GM12874 (cell line): ENCODE results near the gene SMARCD2.
"Not testable (repeated sequence)": the region's sequence is repeated elsewhere in the genome, so short reads cannot be mapped to it uniquely, and the experiment has no call there.

Experiments used
- TF ChIP-seq, protein P1 (sequence below): IDR thresholded peaks from 2 replicates; pipeline ENCODE4 v1.5.1; 2011; ENCODE audit warnings: low read depth, mild to moderate bottlenecking, control low read depth, low read length, moderate library complexity; ENCODE audit not compliant: insufficient read depth

The SMARCD2 gene

DNA sequence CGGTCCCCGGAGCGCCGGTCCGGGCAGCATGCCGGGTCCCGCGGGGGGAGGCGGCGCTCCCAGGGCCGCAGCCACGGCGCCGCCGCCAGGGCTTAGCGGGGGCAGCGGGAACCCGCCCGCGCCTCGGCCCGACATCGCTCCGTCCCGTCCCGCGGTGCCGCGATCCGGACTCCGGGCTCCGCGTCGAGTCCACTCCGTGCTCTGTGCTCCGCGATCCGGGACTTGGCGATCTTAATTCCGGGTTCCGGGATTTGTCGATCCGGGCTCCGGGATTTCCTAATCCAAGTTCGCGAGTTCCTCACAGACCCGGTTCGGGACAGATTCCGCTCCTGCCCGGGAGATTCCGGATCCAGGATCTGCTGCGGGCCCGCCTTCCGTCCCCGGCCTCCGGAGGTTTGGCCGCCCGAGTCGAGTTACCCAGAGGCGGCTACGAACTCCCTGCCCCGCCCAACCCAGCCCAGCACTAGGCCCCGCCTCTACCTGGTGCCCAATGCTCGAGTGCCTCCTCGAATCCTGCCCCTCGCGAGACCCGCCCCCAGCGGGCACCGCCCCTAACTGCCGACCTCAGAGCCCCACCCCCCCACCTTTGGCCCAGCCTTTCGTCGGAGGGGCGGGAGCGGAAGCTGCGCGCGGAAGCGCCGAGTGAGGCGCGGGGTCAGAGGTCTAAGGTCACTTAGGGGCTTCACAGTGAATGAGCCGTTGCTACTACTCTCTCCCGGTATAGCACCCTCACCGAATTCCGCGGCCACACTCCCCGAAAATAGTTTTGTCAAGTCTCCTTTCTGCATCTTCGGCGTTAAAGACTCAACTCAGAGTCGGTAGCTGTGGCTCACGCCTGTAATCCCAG, at the start of gene SMARCD2:
TSS of gene SMARCD2 (minus strand) at position 146 of the 847 bp plus-strand sequence. CDS start at position 135, 11 bp downstream.
- TF ChIP-seq, protein P1, sequence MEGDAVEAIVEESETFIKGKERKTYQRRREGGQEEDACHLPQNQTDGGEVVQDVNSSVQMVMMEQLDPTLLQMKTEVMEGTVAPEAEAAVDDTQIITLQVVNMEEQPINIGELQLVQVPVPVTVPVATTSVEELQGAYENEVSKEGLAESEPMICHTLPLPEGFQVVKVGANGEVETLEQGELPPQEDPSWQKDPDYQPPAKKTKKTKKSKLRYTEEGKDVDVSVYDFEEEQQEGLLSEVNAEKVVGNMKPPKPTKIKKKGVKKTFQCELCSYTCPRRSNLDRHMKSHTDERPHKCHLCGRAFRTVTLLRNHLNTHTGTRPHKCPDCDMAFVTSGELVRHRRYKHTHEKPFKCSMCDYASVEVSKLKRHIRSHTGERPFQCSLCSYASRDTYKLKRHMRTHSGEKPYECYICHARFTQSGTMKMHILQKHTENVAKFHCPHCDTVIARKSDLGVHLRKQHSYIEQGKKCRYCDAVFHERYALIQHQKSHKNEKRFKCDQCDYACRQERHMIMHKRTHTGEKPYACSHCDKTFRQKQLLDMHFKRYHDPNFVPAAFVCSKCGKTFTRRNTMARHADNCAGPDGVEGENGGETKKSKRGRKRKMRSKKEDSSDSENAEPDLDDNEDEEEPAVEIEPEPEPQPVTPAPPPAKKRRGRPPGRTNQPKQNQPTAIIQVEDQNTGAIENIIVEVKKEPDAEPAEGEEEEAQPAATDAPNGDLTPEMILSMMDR, result no peak

DNA sequence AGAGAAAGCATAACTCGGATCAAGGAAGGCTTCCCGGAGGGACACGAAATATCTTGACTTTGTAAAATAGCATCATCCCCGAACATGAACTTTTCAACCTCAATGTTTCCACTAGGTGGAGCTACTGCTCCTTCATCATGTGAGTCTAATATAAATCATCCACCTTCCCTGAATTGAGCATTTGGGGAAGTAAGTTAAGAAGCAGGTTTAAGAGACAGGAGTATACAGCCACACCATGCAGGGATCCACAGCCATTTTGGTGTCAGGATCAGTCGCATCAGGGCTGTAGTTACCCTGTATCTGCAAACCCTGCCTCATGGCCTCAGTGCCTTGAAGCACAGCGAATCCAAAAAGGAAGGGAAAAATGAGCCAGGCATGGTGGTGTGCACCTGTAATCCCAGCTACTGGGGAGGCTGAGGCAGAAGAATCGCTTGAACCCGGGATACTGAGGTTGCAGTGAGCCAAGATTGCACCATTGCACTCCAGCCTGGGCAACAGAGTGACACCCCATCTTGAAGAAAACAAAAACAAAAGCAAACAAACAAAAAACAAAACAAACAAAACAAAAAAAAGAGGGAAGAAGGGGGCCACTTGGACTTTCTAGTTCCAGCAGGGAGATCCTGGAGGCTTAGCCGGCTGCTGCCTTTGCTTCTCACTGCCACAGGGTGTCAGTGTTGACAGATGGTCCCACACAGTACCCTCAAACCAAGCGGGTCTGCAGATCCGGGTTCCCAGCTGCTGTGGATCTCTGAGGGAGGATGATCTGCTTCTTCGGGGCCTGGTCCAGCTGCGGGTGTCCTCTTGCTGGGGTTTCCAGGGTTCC, 46.8 kb upstream of the SMARCD2 start:
- TF ChIP-seq, protein P1, result peak; percentile 46

DNA sequence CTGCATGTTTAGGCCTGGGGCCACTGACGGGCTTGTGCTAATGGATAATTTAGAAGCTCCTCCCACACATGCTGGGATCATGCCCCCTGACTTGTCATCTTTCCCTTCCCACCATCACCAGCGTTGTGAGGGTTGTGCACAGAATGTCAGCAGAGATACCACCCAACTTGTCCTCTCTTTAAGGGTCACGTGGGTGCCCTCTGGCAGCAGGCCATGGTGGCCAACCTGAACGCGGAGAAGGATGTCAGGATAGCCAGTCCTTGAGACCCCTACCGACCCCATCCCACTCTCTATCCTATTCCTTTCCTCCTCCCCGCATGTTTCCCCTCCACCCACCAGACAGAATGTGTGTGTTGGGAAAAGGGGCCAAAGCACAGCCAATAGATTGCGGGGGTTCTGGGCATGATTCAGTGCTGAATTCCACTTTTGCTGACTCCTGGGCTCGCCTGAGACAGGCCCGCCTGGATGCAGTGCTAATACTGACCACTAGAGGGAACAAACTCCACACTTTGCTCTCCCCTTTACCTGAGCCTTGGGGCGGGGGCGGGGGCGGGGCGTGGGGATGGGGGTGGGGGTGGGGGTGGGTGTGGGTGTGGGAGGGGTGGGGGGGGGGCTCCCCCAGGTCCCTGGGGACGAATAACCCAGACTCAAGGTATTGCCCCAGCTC, 39.6 kb upstream of the SMARCD2 start, which contains the start of gene GH2:
TSS of gene GH2 (minus strand) at position 10 of the 667 bp plus-strand sequence. CDS start 143 bp downstream, outside the sequence.
- TF ChIP-seq, protein P1, result peak; percentile 81

DNA sequence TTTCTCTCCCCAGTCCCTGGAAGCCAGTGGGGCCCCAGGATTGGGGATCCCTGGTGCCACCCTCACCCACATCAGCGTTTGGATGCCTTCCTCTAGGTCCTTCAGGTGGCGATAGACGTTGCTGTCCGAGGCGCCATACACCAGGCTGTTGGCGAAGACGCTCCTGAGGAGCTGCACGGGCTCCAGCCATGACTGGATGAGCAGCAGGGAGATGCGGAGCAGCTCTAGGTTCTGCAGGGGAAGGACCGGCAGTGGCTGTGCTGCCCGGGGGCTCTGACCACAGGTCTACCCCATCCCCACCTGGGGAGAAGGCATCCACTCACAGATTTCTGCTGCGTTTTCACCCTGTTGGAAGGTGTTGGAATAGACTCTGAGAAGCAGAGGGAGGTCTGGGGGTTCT, 38.2 kb upstream of the SMARCD2 start:
- TF ChIP-seq, protein P1, result no peak

DNA sequence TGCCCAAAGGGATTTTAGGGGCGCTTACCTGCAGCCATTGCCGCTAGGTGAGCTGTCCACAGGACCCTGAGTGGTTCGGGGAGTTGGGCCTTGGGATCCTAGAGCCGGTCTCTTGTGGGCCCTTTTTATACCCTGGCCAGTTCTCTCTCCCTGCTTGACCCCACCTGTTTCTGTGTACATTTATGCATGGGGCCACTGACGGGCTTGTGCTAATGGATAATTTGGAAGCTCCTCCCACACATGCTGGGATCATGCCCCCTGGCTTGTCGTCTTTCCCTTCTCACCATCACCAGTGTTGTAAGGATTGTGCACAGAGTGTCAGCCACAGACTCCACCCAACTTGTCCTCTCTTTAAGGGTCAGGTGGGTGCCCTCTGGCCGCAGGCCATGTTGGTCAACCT, 31.1 kb upstream of the SMARCD2 start, which contains the start of gene CSH2:
TSS of gene CSH2 (minus strand) at position 101 of the 400 bp plus-strand sequence. CDS start at position 38, 63 bp downstream.
- TF ChIP-seq, protein P1, result not testable (repeated sequence)

DNA sequence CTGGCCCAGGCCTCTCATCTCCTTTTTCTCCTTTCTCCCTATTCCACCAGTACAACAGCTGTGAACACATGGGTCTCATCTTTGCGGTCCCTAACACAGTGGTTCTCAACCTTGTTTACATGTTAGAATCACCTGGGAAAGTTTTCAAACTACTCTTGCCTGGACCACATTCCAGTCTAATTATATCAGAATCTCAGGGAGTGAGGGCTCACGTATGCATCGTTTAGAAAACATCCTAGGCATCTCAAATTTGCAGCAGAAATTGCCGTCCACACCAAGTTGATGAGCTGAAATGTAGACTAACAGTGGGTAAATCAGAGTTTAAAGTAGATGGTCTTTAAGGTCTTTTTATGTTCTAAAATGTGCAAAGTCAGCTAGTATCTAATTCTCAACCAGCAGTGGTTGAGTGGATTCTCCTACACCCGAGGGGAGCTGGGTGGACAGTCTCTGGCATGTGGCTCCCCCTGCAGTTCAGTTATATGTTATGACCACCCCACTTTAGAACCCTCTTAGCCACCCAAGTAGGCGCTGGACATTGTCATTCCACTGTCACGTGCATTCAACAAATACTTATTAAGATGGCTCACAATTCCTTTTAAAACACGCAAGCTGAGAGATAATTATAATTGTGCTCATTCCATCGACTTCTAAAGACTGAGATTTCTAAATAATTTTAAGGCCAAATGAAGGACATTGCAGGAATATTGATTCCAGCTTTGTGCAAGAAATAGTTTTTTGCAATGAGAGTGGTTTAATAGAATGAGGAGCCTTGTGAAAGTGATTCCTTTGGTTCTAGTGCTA, 27.2 kb upstream of the SMARCD2 start:
- TF ChIP-seq, protein P1, result peak; percentile 28; the same call in 1 of the 2 replicates
